Fibroblast of peridontal ligament (primary cell): ENCODE measurements around the gene NPAS1.
"Not testable (repeated sequence)": the region's sequence is repeated elsewhere in the genome, so short reads cannot be mapped to it uniquely, and the experiment has no call there.

Experiments
- DNase-seq: peaks from one replicate; pipeline ENCODE4 v3.0.0-alpha.2; 2010; ENCODE audit errors: extremely low read depth

NPAS1 gene

GRCh38 chr19:46990991-46991676, 28.5 kb upstream of the NPAS1 start:
- peak; percentile 93 for DNase-seq

- no peak for DNase-seq
These were observed 26.7 kb upstream of the NPAS1 start for GRCh38 chr19:46992699-46993535.

GRCh38 chr19:46993622-46994021, 26.0 kb upstream of the NPAS1 start:
- DNase-seq = no peak

GRCh38 chr19:46994141-46994686, 25.4 kb upstream of the NPAS1 start:
- no peak for DNase-seq

GRCh38 chr19:46995492-46995891, 24.1 kb upstream of the NPAS1 start:
- no peak for DNase-seq

GRCh38 chr19:46998445-46999125, 21.1 kb upstream of the NPAS1 start:
- no peak for DNase-seq

- DNase-seq = no peak
These were observed 20.3 kb upstream of the NPAS1 start for GRCh38 chr19:46999377-46999776.

- DNase-seq = no peak
These were observed 19.8 kb upstream of the NPAS1 start for GRCh38 chr19:46999878-47000277.

GRCh38 chr19:47000373-47000772, 19.3 kb upstream of the NPAS1 start:
- DNase-seq = no peak

- DNase-seq = no peak
These were observed 18.1 kb upstream of the NPAS1 start for GRCh38 chr19:47001584-47001983.

- DNase-seq = no peak
These were observed 17.4 kb upstream of the NPAS1 start for GRCh38 chr19:47002106-47002766.

- DNase-seq = no peak
These were observed 16.6 kb upstream of the NPAS1 start for GRCh38 chr19:47002853-47003610.

- no peak for DNase-seq
These were observed 15.8 kb upstream of the NPAS1 start for GRCh38 chr19:47003611-47004465.

- no peak for DNase-seq
These were observed 14.4 kb upstream of the NPAS1 start for GRCh38 chr19:47005164-47005641.

- DNase-seq = no peak
These were observed 13.8 kb upstream of the NPAS1 start for GRCh38 chr19:47005873-47006272.

GRCh38 chr19:47006496-47006895, 13.1 kb upstream of the NPAS1 start:
- DNase-seq = no peak

- not testable (repeated sequence) for DNase-seq
These were observed 9.1 kb upstream of the NPAS1 start for GRCh38 chr19:47010549-47010948.

- no peak for DNase-seq
These were observed 7.0 kb upstream of the NPAS1 start for GRCh38 chr19:47012617-47013016.

GRCh38 chr19:47013041-47013517, 6.6 kb upstream of the NPAS1 start:
- peak; percentile 63 for DNase-seq

- DNase-seq = no peak
These were observed 714 bp upstream of the NPAS1 start for GRCh38 chr19:47018923-47019322.
